Neural cell (in vitro differentiated cells): ENCODE measurements around the gene AOAH. TPM values are rescaled to one million over a fixed set of nuclear protein-coding genes. Genes with fewer than 3 reads are reported as not detected.

Source experiments
- H2AFZ ChIP-seq: fragments of 200-600, 300-800 bp; sonication (generic), shearing (Covaris generic); 2 replicates; pipeline ENCODE4 v1.6.0; 2014; ENCODE audit warnings: low read depth, mild to moderate bottlenecking, antibody characterized with exemption, low read length, moderate library complexity
- H3F3A ChIP-seq: fragments of 200-600 bp; shearing (Covaris generic); 2 replicates; pipeline ENCODE4 v1.6.1; 2016; ENCODE audit warnings: mild to moderate bottlenecking, moderate library complexity, mixed read lengths, antibody characterized with exemption, low read length; ENCODE audit not compliant: insufficient read depth, poor library complexity, severe bottlenecking
- H3K27ac ChIP-seq: fragments of 200-600, 300-800 bp; sonication (generic), shearing (Covaris generic); 2 replicates; pipeline ENCODE4 v1.5.1; 2014; ENCODE audit warnings: mild to moderate bottlenecking, low read length, moderate library complexity
- H3K27me3 ChIP-seq: fragments of 300-800, 200-600 bp; sonication (generic), shearing (Covaris generic); 2 replicates; pipeline ENCODE4 v1.6.0; 2014; ENCODE audit warnings: mild to moderate bottlenecking, low read depth, low read length, moderate library complexity; ENCODE audit not compliant: insufficient read depth
- H3K36me3 ChIP-seq: fragments of 300-800, 200-600 bp; sonication (generic), shearing (Covaris generic); 2 replicates; pipeline ENCODE4 v1.5.1; 2014; ENCODE audit warnings: mild to moderate bottlenecking, antibody characterized with exemption, low read length, moderate library complexity; ENCODE audit not compliant: insufficient read depth
- H3K4me2 ChIP-seq: fragments of 300-800, 200-600 bp; sonication (generic), shearing (Covaris generic); 2 replicates; pipeline ENCODE4 v1.6.0; 2014; ENCODE audit warnings: mild to moderate bottlenecking, low read length
- H3K4me3 ChIP-seq: fragments of 300-800, 200-600 bp; sonication (generic), shearing (Covaris generic); 2 replicates; pipeline ENCODE4 v1.5.1; 2014; ENCODE audit warnings: mild to moderate bottlenecking, low read length, moderate library complexity
- H3K79me2 ChIP-seq: fragments of 200-600 bp; shearing (Covaris generic); replicated peaks from 2 replicates; pipeline ENCODE4 v1.6.0; 2014; ENCODE audit warnings: mild to moderate bottlenecking, low read length, moderate library complexity; ENCODE audit not compliant: insufficient read depth
- H3K9ac ChIP-seq: fragments of 300-800, 200-600 bp; sonication (generic), shearing (Covaris generic); 2 replicates; pipeline ENCODE4 v1.6.1; 2016; ENCODE audit warnings: mild to moderate bottlenecking, low read length, mixed read lengths
- H3K9me2 ChIP-seq: fragments of 200-600 bp; shearing (Covaris generic); 2 replicates; pipeline ENCODE4 v1.6.1; 2016; ENCODE audit warnings: mild to moderate bottlenecking, low read length, mixed read lengths; ENCODE audit not compliant: insufficient read depth
- H3K9me3 ChIP-seq: fragments of 200-600, 300-800 bp; sonication (generic), shearing (Covaris generic); 2 replicates; pipeline ENCODE4 v1.6.1; 2016; ENCODE audit warnings: mild to moderate bottlenecking, mixed run types, low read length, moderate library complexity, mixed read lengths
- H4K20me1 ChIP-seq: fragments of 200-600 bp; shearing (Covaris generic); 2 replicates; pipeline ENCODE4 v1.6.1; 2016; ENCODE audit warnings: mild to moderate bottlenecking, mixed run types; ENCODE audit not compliant: insufficient read depth
- EP300 ChIP-seq: fragments of 450-650 bp; conservative IDR thresholded peaks from 2 replicates; pipeline ENCODE4 v1.6.1; 2014; ENCODE audit warnings: antibody characterized with exemption, mild to moderate bottlenecking, moderate library complexity; ENCODE audit not compliant: poor library complexity, severe bottlenecking
- EZH2 ChIP-seq: fragments of 200-600, 300-800 bp; shearing (Covaris generic), sonication (generic); IDR thresholded peaks from 2 replicates; pipeline ENCODE4 v1.6.1; 2014; ENCODE audit warnings: antibody characterized with exemption, low read length, borderline replicate concordance, mild to moderate bottlenecking; ENCODE audit not compliant: insufficient read depth, poor library complexity, severe bottlenecking
- MXI1 ChIP-seq: fragments of 450-650 bp; conservative IDR thresholded peaks from 2 replicates; pipeline ENCODE4 v1.6.1; 2014; ENCODE audit warnings: antibody characterized with exemption, mild to moderate bottlenecking; ENCODE audit not compliant: poor library complexity, severe bottlenecking
- POLR2AphosphoS5 ChIP-seq: IDR thresholded peaks from 2 replicates; pipeline ENCODE4 v1.6.1; 2012
- RAD21 ChIP-seq: fragments of 450-650 bp; conservative IDR thresholded peaks from 2 replicates; pipeline ENCODE4 v1.6.1; 2014; ENCODE audit warnings: antibody characterized with exemption, mild to moderate bottlenecking, moderate library complexity
- SMC3 ChIP-seq: fragments of 450-650 bp; conservative IDR thresholded peaks from 2 replicates; pipeline ENCODE4 v1.6.1; 2014; ENCODE audit warnings: antibody characterized with exemption, mild to moderate bottlenecking, moderate library complexity; ENCODE audit not compliant: poor library complexity
- TAF1 ChIP-seq: IDR thresholded peaks from 2 replicates; pipeline ENCODE4 v1.6.1; 2012; ENCODE audit warnings: low read depth
- polyA plus RNA-seq: library from polyadenylated mRNA; depleted of rRNA; stranded (reverse); fragments of >200 nt; gene quantifications from 2 replicates; pipeline ENCODE4 v1.2.3, GENCODE V29; 2014
- TF ChIP-seq, protein P1 (sequence below): fragments of 450-650 bp; IDR thresholded peaks from 2 replicates; pipeline ENCODE4 v1.5.1; 2014; ENCODE audit warnings: antibody characterized with exemption, mild to moderate bottlenecking, moderate library complexity; ENCODE audit not compliant: poor library complexity, severe bottlenecking
- TF ChIP-seq, protein P2 (sequence below): IDR thresholded peaks from 2 replicates; pipeline ENCODE4 v1.6.1; 2012; ENCODE audit warnings: borderline replicate concordance

The AOAH gene
- polyA plus RNA-seq, 1 donor from 2014 or later, result 4.3 TPM

DNA sequence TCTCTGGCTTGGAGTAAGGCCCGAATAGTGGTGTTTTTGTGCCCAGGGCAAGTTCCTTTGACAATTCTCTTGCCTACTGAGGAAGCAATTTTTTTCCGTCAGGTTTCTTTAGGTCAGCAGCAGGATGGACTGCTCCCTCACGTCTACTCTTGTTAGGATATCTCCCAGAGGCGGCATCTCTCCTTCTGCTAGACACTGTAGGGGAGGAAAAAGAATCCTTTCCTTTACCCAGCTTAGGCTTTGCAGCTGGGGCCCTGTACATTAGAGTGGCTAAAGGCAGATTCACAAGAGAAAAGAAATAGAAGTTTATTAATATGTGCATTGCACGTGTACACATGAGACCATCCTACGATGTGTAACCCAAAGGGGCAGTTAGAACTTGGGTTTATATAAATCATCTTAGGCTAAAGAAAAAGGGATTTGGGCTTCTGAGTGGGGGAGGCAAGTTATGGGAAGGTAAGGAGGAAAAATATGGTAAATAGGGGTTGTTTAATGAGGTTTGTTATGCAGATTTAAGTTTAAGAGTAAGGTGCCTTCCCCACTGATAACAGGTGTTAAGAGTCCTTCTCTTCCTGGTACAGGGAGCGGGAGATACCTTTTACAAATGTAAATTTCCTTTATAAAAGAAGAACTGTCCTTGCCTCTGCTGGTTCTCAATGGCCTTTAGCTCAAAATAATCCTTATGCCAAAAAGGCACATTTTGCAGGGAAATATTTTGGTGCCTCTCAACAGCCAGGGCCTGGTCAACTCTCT, 156.4 kb downstream of the AOAH start:
- Histone ChIP-seq H4K20me1 (no peaks in the 10 kb centered on the region), H3K4me2 (no peak overlapping the region), H3K79me2 (no peaks in the 10 kb centered on the region), H3K27me3 (no peaks in the 10 kb centered on the region), H3K36me3 (no peaks in the 10 kb centered on the region), H2AFZ (no peak overlapping the region), H3K9me2 (no peaks in the 10 kb centered on the region), H3K9ac (no peak overlapping the region), H3K9me3 (no peaks in the 10 kb centered on the region), H3F3A (no peaks in the 10 kb centered on the region), H3K4me3 (no peak overlapping the region), H3K27ac (no peak overlapping the region)
- no peak for TF ChIP-seq TAF1
- no peak for TF ChIP-seq EZH2
- TF ChIP-seq MXI1, result no peak
- TF ChIP-seq, protein P1, sequence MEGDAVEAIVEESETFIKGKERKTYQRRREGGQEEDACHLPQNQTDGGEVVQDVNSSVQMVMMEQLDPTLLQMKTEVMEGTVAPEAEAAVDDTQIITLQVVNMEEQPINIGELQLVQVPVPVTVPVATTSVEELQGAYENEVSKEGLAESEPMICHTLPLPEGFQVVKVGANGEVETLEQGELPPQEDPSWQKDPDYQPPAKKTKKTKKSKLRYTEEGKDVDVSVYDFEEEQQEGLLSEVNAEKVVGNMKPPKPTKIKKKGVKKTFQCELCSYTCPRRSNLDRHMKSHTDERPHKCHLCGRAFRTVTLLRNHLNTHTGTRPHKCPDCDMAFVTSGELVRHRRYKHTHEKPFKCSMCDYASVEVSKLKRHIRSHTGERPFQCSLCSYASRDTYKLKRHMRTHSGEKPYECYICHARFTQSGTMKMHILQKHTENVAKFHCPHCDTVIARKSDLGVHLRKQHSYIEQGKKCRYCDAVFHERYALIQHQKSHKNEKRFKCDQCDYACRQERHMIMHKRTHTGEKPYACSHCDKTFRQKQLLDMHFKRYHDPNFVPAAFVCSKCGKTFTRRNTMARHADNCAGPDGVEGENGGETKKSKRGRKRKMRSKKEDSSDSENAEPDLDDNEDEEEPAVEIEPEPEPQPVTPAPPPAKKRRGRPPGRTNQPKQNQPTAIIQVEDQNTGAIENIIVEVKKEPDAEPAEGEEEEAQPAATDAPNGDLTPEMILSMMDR, result no peak
- TF ChIP-seq, protein P2, sequence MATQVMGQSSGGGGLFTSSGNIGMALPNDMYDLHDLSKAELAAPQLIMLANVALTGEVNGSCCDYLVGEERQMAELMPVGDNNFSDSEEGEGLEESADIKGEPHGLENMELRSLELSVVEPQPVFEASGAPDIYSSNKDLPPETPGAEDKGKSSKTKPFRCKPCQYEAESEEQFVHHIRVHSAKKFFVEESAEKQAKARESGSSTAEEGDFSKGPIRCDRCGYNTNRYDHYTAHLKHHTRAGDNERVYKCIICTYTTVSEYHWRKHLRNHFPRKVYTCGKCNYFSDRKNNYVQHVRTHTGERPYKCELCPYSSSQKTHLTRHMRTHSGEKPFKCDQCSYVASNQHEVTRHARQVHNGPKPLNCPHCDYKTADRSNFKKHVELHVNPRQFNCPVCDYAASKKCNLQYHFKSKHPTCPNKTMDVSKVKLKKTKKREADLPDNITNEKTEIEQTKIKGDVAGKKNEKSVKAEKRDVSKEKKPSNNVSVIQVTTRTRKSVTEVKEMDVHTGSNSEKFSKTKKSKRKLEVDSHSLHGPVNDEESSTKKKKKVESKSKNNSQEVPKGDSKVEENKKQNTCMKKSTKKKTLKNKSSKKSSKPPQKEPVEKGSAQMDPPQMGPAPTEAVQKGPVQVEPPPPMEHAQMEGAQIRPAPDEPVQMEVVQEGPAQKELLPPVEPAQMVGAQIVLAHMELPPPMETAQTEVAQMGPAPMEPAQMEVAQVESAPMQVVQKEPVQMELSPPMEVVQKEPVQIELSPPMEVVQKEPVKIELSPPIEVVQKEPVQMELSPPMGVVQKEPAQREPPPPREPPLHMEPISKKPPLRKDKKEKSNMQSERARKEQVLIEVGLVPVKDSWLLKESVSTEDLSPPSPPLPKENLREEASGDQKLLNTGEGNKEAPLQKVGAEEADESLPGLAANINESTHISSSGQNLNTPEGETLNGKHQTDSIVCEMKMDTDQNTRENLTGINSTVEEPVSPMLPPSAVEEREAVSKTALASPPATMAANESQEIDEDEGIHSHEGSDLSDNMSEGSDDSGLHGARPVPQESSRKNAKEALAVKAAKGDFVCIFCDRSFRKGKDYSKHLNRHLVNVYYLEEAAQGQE, result no peak
- no peak for TF ChIP-seq SMC3
- no peak for TF ChIP-seq EP300
- no peak for TF ChIP-seq POLR2AphosphoS5
- no peak for TF ChIP-seq RAD21

DNA sequence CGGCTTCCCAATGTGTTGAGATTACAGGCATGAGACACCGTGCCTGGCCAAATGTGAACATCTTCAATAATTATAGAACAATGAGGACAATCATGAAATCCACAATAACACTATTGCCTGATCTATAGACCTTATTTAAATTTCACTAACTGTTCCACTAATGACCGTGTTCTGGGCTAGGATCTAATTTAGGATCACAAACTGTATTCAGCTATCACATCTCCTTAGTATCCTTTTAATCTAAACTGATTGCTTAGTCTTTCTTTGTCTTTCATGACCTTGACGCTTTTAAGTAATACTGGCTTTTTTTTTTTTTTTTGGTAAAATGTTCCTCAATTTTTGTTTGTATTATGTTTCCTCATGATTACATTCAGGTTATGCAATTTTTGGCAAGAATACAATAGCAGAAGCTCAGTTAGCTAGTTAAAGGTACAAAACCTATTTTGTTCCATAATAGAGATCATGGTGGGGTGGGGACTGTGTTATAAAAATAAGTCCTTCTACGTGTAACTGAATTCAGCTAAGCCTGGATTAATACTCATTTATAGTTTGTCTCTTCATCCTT, 158.4 kb downstream of the AOAH start:
- no peaks in the 10 kb centered on the region for H4K20me1 ChIP-seq
- TF ChIP-seq, protein P1, result no peak
- TF ChIP-seq POLR2AphosphoS5, result no peak
- TF ChIP-seq RAD21, result no peak
- no peak for TF ChIP-seq EP300
- TF ChIP-seq MXI1, result no peak
- TF ChIP-seq EZH2, result no peak
- no peak for TF ChIP-seq TAF1
- TF ChIP-seq, protein P2, result no peak
- TF ChIP-seq SMC3, result no peak
- H3K9ac ChIP-seq, result no peak overlapping the region
- no peaks in the 10 kb centered on the region for H3K9me3 ChIP-seq
- no peaks in the 10 kb centered on the region for H3K27me3 ChIP-seq
- no peaks in the 10 kb centered on the region for H3K9me2 ChIP-seq
- H3K36me3 ChIP-seq, result no peaks in the 10 kb centered on the region
- H3F3A ChIP-seq, result no peaks in the 10 kb centered on the region
- no peak overlapping the region for H2AFZ ChIP-seq
- H3K4me2 ChIP-seq, result no peak overlapping the region
- H3K4me3 ChIP-seq, result no peak overlapping the region
- no peaks in the 10 kb centered on the region for H3K79me2 ChIP-seq
- no peak overlapping the region for H3K27ac ChIP-seq
